Measurements from ENCODE around the gene PPP2R3B. TPM values are rescaled to one million over a fixed set of nuclear protein-coding genes. Genes with fewer than 3 reads are reported as not detected.

Gene PPP2R3B
- total and polyA plus RNA-seq, 2 donors (not counting 1 experiment from before 2014, with no cell fraction given) = 43.3 to 47.6 TPM

DNA sequence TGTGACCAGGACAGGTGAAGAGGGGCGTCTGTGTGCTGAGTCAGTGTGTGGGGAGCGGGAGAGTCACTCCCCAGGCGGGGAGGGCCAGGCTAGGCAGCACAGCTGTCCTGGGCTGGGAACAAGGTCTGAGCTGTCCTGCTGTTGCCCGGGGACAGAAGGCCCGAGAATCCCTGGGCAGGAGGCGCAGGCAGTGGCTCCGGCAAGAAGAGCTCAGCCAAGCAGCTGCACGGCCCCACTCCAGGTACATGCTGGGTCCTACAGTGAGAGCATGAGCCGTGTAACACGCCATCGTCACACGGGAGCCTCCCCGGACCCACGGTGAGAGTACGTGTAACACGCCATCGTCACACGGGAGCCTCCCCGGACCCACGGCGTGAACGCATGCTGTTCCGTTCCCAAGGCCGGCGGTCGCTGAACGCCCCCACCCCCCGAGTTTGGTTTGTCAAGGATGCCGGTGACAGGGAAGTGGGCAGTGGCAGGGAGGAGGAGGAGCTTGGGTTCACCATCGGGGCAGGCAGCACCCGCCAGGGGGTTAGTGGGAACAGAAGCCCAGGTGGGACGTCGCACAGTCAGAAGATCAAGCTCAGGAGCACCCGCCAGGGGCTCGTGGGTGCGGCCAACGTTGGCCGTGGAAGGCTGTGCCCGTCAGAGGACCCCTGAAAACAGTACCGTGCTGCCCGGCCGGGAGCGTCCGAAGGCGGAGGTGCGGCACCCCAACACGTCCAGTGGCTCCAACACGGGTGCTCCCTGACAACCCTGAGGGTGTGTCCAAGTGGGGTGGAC is 15.6 kb downstream of the PPP2R3B start:
- H4K20me1 ChIP-seq (ENCODE audit: control insufficient read depth, insufficient read depth, low read length, poor library complexity, severe bottlenecking) = peaks cover 46% of the 10 kb centered on the region
- no peak overlapping the region for H3K4me3 ChIP-seq (ENCODE audit: control extremely low read depth in 1 of 5, extremely low read depth in 1 of 5, insufficient read depth in 1 of 5, low read depth in 2 of 5, low read length in 4 of 5)
- H3K27ac ChIP-seq (ENCODE audit: low read length in 2 of 2) = no peak overlapping the region
- intact Hi-C loops (cut with micrococcal nuclease) = no loop called here
- no peak for DNase-seq
- CTCF ChIA-PET = no interaction called here
- WGBS (ENCODE audit: insufficient coverage) = 69% methylated on average over 48 of the region's 48 CpGs
- POLR2A ChIA-PET = no interaction called here
- Mint-ChIP-seq H3K27me3 (peaks cover 30% of the 10 kb centered on the region), H3K27ac (no peak overlapping the region), H3K4me1 (peaks cover 32% of the 10 kb centered on the region), H3K9me3 (ENCODE audit: insufficient read depth) (no peaks in the 10 kb centered on the region), H3K4me3 (no peak overlapping the region)
- H3K4me1 ChIP-seq (ENCODE audit: control insufficient read depth in 2 of 2, insufficient read depth in 2 of 2, low read length in 2 of 2) = peaks cover 17 to 31% of the 10 kb centered on the region in 2 donors
- H3K36me3 ChIP-seq (replicated peaks in 1 of 2; ENCODE audit: control extremely low read depth in 1 of 2, control insufficient read depth in 1 of 2, extremely low read depth in 1 of 2, insufficient read depth in 2 of 2, low read length in 1 of 2) = no peaks in the 10 kb centered on the region
- TF ChIP-seq CTCF (IDR thresholded peaks at IDR 0.05) = no peak
- no peak for TF ChIP-seq EZH2 (IDR thresholded peaks at IDR 0.05; ENCODE audit: borderline replicate concordance, insufficient read depth, low read depth, low read length, poor library complexity, severe bottlenecking)
- H2AFZ ChIP-seq (ENCODE audit: insufficient read depth, low read depth, low read length, poor library complexity, severe bottlenecking) = no peak overlapping the region
- no peak overlapping the region for H3K4me2 ChIP-seq (replicated peaks; ENCODE audit: low read depth, low read length, poor library complexity, severe bottlenecking)
- peaks cover 0 to 16% (median 0%) of the 10 kb centered on the region in 3 donors for H3K9me3 ChIP-seq (ENCODE audit: control extremely low read depth in 1 of 3, control insufficient read depth in 2 of 3, insufficient read depth in 1 of 3, low read length in 2 of 3)
- ATAC-seq (ENCODE audit: low read depth) = no peak
- H3K79me2 ChIP-seq (ENCODE audit: control insufficient read depth, insufficient read depth, low read length) = peaks cover 19% of the 10 kb centered on the region
- peaks cover 0 to 33% (median 14%) of the 10 kb centered on the region in 4 experiments for H3K27me3 ChIP-seq (replicated peaks in 1 of 4; ENCODE audit: control extremely low read depth in 1 of 4, control insufficient read depth in 3 of 4, insufficient read depth in 4 of 4, low read length in 3 of 4)
- H3K9ac ChIP-seq (ENCODE audit: low read length) = no peak overlapping the region

DNA sequence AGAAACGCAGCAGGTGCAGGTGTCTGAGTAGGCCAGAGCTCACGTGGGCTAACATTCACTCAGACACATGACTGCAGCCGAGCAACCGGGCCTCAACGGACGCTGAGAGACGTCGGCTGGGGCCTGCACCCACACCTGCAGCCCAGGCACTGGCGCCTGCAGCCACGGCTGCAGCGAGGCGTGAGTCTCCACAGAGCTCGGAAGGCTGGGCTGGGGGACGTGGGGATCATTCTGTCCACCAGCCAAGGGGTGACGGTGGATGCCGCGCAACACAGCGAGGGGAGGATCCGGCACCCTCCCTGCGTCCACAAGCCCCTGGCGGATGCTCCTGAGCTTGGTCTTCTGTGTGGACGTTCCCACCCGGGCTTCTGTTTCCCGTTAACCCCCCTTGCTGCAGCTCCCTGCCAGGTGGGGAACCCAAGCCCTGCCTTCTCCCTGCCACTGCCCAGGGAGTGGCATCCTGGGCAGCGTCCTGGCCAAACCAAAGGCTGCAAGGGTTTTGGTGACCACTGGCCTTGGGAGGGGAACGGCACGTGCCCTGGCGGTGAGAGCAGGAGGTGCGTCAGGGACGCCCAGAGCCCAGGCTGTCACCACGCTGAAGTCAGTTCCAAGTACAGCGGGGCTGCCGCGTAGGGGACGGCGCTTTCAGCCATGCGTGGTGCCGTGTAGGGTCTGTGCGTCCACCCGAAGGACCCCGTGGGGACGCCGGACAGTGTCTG is 16.3 kb downstream of the PPP2R3B start:
- no peak overlapping the region for H2AFZ ChIP-seq (ENCODE audit: insufficient read depth, low read depth, low read length, poor library complexity, severe bottlenecking)
- peaks cover 0 to 33% (median 14%) of the 10 kb centered on the region in 4 experiments for H3K27me3 ChIP-seq (replicated peaks in 1 of 4; ENCODE audit: control extremely low read depth in 1 of 4, control insufficient read depth in 3 of 4, insufficient read depth in 4 of 4, low read length in 3 of 4)
- no peak overlapping the region for H3K27ac ChIP-seq (ENCODE audit: low read length in 2 of 2)
- peaks cover 43% of the 10 kb centered on the region for H4K20me1 ChIP-seq (ENCODE audit: control insufficient read depth, insufficient read depth, low read length, poor library complexity, severe bottlenecking)
- H3K9ac ChIP-seq (ENCODE audit: low read length) = no peak overlapping the region
- H3K4me2 ChIP-seq (replicated peaks; ENCODE audit: low read depth, low read length, poor library complexity, severe bottlenecking) = no peak overlapping the region
- Mint-ChIP-seq H3K4me1 (peaks cover 29% of the 10 kb centered on the region), H3K4me3 (no peak overlapping the region), H3K27me3 (peaks cover 27% of the 10 kb centered on the region), H3K9me3 (ENCODE audit: insufficient read depth) (no peaks in the 10 kb centered on the region), H3K27ac (no peak overlapping the region)
- DNase-seq (no peak), ATAC-seq (ENCODE audit: low read depth) (no peak)
- ChIA-PET POLR2A (no interaction called here), CTCF (no interaction called here)
- no peak overlapping the region for H3K4me3 ChIP-seq (ENCODE audit: control extremely low read depth in 1 of 5, extremely low read depth in 1 of 5, insufficient read depth in 1 of 5, low read depth in 2 of 5, low read length in 4 of 5)
- TF ChIP-seq EZH2 (IDR thresholded peaks at IDR 0.05; ENCODE audit: borderline replicate concordance, insufficient read depth, low read depth, low read length, poor library complexity, severe bottlenecking) (no peak), CTCF (IDR thresholded peaks at IDR 0.05) (no peak)
- H3K4me1 ChIP-seq (ENCODE audit: control insufficient read depth in 2 of 2, insufficient read depth in 2 of 2, low read length in 2 of 2) = peaks cover 17 to 31% of the 10 kb centered on the region in 2 donors
- no peaks in the 10 kb centered on the region for H3K36me3 ChIP-seq (replicated peaks in 1 of 2; ENCODE audit: control extremely low read depth in 1 of 2, control insufficient read depth in 1 of 2, extremely low read depth in 1 of 2, insufficient read depth in 2 of 2, low read length in 1 of 2)
- 63% methylated on average over 43 of the region's 43 CpGs for WGBS (ENCODE audit: insufficient coverage)
- peaks cover 19% of the 10 kb centered on the region for H3K79me2 ChIP-seq (ENCODE audit: control insufficient read depth, insufficient read depth, low read length)
- H3K9me3 ChIP-seq (ENCODE audit: control extremely low read depth in 1 of 3, control insufficient read depth in 2 of 3, insufficient read depth in 1 of 3, low read length in 2 of 3) = peaks cover 0 to 12% (median 0%) of the 10 kb centered on the region in 3 donors
- intact Hi-C loops (cut with micrococcal nuclease) = no loop called here
